Tibial nerve (tissue), 4 donors: ENCODE data around the gene ZSCAN2. TPM values are rescaled to one million over a fixed set of nuclear protein-coding genes. Genes with fewer than 3 reads are reported as not detected.

Experiments used
- DNase-seq, 2 donors: peaks; one replicate each; pipeline ENCODE4 v3.0.0-alpha.2; 2019; ENCODE audit warnings: low spot score in 2 of 2
- H3K27ac ChIP-seq, 4 donors: fragments of 200-600 bp; sonication (generic) in 3 of 4; one replicate each; pipeline ENCODE4 v1.5.1; 2017 to 2019; ENCODE audit warnings: mild to moderate bottlenecking in 1 of 4
- H3K27me3 ChIP-seq, 2 donors: fragments of 200-600 bp; sonication (generic) in 1 of 2; one replicate each; pipeline versions ENCODE4 v1.5.1 to v1.6.0; 2017 to 2019
- H3K36me3 ChIP-seq, 3 donors: fragments of 200-600 bp; sonication (generic); one replicate each; pipeline ENCODE4 v1.5.1; 2018 to 2019
- H3K4me1 ChIP-seq, 4 donors: fragments of 200-600 bp; sonication (generic) in 3 of 4; one replicate each; pipeline ENCODE4 v1.5.1; 2017 to 2019
- H3K4me3 ChIP-seq, 4 donors: fragments of 200-600 bp; sonication (generic) in 3 of 4; one replicate each; pipeline ENCODE4 v1.5.1; 2017 to 2019; ENCODE audit warnings: mild to moderate bottlenecking in 1 of 4, moderate library complexity in 1 of 4
- H3K9me3 ChIP-seq, 4 donors: fragments of 200-600 bp; sonication (generic) in 3 of 4; one replicate each; pipeline ENCODE4 v1.5.1; 2017 to 2019
- EP300 ChIP-seq, 2 donors: sonication (generic); formaldehyde crosslinking; IDR thresholded peaks; one replicate each; pipeline ENCODE4 v1.6.1; 2017; ENCODE audit warnings: antibody characterized with exemption in 2 of 2, mild to moderate bottlenecking in 1 of 2
- POLR2A ChIP-seq, 2 donors: fragments of 450-650 bp; IDR thresholded peaks; one replicate each; pipeline ENCODE4 v1.6.1; 2017; ENCODE audit warnings: antibody characterized with exemption in 2 of 2, mild to moderate bottlenecking in 2 of 2, moderate library complexity in 2 of 2
- WGBS, 2 donors: methylation state at CpG; one replicate each; pipeline ENCODE4 v1.1.5; 2018; 5-methylcytosine and 5-hydroxymethylcytosine counted together
- total RNA-seq, 4 donors: library from RNA; depleted of rRNA; stranded (reverse); fragments of >200 nt; gene quantifications; one replicate each; pipeline ENCODE4 v1.1.0, GENCODE V29; 2016
- TF ChIP-seq, protein P1 (sequence below), 5 experiments: fragments of 200-600 bp in 3 of 5; fragments of 450-650 bp in 2 of 5; sonication (generic) in 3 of 5; IDR thresholded peaks; one replicate each; pipeline ENCODE4 v1.5.1; 2016 to 2019; ENCODE audit warnings: antibody characterized with exemption in 5 of 5, mild to moderate bottlenecking in 3 of 5, moderate library complexity in 2 of 5

The ZSCAN2 gene
- total RNA-seq, 4 donors from 2014 or later = 4.1 to 7.2 (median 5.2) TPM

DNA sequence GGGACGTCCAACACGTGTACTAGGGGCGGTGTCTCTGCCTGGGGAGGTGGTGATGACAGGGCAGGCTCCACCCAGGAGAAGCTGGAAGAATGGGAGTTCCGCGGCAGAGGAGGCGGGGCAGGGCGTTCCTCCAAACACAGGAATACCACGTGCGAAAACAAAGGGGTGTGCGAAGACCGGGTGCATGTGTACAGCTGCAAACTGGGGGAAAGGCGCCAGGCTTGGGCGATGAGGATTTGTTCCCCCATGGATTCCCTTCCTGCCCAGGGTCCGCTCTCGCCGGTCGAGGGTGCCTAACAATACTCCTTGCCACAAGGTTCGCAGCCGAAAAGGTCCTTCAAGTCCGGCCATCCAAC lies 500 bp upstream of the ZSCAN2 start:
- TF ChIP-seq POLR2A (IDR thresholded peaks at IDR 0.05) = no peak
- TF ChIP-seq, protein P1, sequence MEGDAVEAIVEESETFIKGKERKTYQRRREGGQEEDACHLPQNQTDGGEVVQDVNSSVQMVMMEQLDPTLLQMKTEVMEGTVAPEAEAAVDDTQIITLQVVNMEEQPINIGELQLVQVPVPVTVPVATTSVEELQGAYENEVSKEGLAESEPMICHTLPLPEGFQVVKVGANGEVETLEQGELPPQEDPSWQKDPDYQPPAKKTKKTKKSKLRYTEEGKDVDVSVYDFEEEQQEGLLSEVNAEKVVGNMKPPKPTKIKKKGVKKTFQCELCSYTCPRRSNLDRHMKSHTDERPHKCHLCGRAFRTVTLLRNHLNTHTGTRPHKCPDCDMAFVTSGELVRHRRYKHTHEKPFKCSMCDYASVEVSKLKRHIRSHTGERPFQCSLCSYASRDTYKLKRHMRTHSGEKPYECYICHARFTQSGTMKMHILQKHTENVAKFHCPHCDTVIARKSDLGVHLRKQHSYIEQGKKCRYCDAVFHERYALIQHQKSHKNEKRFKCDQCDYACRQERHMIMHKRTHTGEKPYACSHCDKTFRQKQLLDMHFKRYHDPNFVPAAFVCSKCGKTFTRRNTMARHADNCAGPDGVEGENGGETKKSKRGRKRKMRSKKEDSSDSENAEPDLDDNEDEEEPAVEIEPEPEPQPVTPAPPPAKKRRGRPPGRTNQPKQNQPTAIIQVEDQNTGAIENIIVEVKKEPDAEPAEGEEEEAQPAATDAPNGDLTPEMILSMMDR (IDR thresholded peaks at IDR 0.05) = no peak
- no peak for TF ChIP-seq EP300 (IDR thresholded peaks at IDR 0.05)
- peak overlapping the region; percentile 22 to 84 (median 70) for H3K27ac ChIP-seq

DNA sequence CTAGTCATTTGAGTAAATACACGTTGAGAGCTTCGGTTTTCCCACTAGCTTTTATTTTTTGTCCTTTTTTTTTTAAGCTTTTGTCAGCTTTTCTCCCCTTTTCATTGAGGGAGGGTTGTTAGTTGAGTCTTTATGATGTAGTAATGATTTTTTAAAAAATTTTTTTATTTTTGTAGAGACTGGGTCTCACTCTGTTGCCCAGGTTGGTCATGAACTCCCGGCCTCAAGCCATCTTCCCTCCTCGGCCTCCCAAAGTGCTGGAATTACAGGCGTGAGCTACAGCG lies 688 bp downstream of the ZSCAN2 start:
- H3K4me1 ChIP-seq = peaks cover 0 to 41% (median 21%) of the 10 kb centered on the region in 4 donors
- H3K9me3 ChIP-seq = no peaks in the 10 kb centered on the region
- peaks cover 0 to 28% (median 0%) of the 10 kb centered on the region in 3 donors for H3K36me3 ChIP-seq
- WGBS, 2 donors = 19 to 21% methylated on average over 6 of the region's 6 CpGs
- no peak for TF ChIP-seq POLR2A (IDR thresholded peaks at IDR 0.05)
- no peak for TF ChIP-seq EP300 (IDR thresholded peaks at IDR 0.05)
- TF ChIP-seq, protein P1 (IDR thresholded peaks at IDR 0.05) = no peak
- peak overlapping the region in 3 of 4 donors; percentile 65 to 84 (median 76) for H3K27ac ChIP-seq
- no peaks in the 10 kb centered on the region for H3K27me3 ChIP-seq
- peak overlapping the region; percentile 68 to 84 (median 80) for H3K4me3 ChIP-seq
- no peak for DNase-seq

More for the DNA sequence above, 500 bp upstream of the ZSCAN2 start:
- Histone ChIP-seq H3K4me1 (peaks cover 0 to 41% (median 21%) of the 10 kb centered on the region in 4 donors), H3K36me3 (peaks cover 0 to 16% (median 0%) of the 10 kb centered on the region in 3 donors), H3K4me3 (peak overlapping the region; percentile 68 to 84 (median 80)), H3K27me3 (no peaks in the 10 kb centered on the region), H3K9me3 (no peaks in the 10 kb centered on the region)
- 0% methylated on average over 11 to 20 of the region's 20 CpGs for WGBS, 2 donors
- DNase-seq = peak; percentile 75 to 78

DNA sequence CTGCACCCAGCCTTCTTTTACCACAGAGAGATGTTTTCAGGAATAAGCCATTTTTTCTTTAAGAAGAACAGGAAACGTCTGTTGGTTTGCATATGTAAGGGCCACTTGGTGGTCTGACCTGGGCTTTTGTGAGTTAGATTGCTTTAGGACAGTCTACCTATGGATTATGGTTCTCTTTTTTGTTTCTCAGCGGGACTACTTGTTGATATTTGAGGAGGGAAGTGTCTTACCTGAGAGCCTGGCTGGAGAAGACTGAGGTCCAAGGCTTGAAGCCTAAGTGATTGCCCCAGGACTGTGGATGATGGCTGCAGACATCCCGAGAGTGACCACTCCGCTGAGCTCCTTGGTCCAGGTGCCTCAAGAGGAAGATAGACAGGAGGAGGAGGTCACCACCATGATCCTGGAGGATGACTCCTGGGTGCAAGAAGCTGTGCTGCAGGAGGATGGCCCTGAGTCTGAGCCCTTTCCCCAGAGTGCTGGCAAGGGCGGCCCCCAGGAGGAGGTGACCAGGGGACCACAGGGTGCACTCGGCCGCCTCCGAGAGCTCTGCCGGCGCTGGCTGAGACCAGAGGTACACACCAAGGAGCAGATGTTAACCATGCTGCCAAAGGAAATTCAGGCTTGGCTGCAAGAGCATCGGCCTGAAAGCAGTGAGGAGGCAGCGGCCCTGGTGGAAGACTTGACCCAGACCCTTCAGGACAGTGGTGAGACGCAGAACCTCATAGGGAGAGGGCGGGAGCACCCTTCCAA lies 3.0 kb downstream of the ZSCAN2 start:
- WGBS, 2 donors = 88 to 89% methylated on average over 14 of the region's 14 CpGs
- H3K9me3 ChIP-seq = no peaks in the 10 kb centered on the region
- no peak for DNase-seq
- TF ChIP-seq EP300 (IDR thresholded peaks at IDR 0.05) (no peak), POLR2A (IDR thresholded peaks at IDR 0.05) (no peak)
- TF ChIP-seq, protein P1 (IDR thresholded peaks at IDR 0.05) = no peak
- no peaks in the 10 kb centered on the region for H3K27me3 ChIP-seq
- peaks cover 0 to 38% (median 0%) of the 10 kb centered on the region in 3 donors for H3K36me3 ChIP-seq
- H3K4me1 ChIP-seq = peaks cover 0 to 30% (median 12%) of the 10 kb centered on the region in 4 donors
- no peak overlapping the region for H3K27ac ChIP-seq
- no peak overlapping the region for H3K4me3 ChIP-seq

DNA sequence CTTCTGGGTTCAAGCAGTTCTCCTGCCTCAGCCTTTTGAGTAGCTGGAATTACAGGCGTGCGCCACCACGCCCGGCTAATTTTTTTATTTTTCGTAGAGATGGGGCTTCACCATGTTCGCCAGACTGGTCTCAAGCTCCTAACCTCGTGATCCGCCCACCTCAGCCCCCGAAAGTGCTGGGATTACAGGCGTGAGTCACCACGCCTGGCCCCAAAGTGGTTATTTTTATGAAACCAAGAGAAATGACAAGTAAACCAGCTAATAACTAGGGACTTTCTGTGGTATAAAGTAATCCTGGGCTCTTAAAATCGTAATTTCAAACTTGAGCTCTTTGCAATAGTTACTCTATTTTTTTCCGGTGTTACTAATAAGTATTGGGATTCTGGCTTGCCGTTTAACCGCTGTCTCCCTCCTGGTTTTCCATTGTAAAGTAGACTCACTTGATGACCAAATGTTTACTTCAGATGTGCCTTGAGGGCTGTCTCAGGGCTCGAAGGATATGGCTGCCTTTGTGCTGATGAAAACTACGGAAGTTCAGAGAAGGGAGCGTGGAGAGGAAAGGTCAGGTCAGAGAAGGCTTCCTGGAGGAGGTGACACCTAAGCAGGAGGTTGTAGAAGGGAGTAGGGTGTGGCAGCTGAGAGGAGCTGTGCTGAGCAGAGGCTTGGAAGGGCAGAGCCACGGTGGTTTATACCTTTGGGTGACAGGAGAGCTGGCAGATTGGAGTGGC lies 4.2 kb downstream of the ZSCAN2 start:
- Histone ChIP-seq H3K36me3 (peaks cover 0 to 44% (median 0%) of the 10 kb centered on the region in 3 donors), H3K4me3 (no peak overlapping the region), H3K9me3 (no peaks in the 10 kb centered on the region), H3K27me3 (no peaks in the 10 kb centered on the region), H3K4me1 (peaks cover 0 to 18% (median 6%) of the 10 kb centered on the region in 4 donors), H3K27ac (no peak overlapping the region)
- 74 to 83% methylated on average over 19 of the region's 19 CpGs for WGBS, 2 donors
- no peak for TF ChIP-seq EP300 (IDR thresholded peaks at IDR 0.05)
- TF ChIP-seq POLR2A (IDR thresholded peaks at IDR 0.05) = no peak
- TF ChIP-seq, protein P1 (IDR thresholded peaks at IDR 0.05) = no peak
- no peak for DNase-seq

DNA sequence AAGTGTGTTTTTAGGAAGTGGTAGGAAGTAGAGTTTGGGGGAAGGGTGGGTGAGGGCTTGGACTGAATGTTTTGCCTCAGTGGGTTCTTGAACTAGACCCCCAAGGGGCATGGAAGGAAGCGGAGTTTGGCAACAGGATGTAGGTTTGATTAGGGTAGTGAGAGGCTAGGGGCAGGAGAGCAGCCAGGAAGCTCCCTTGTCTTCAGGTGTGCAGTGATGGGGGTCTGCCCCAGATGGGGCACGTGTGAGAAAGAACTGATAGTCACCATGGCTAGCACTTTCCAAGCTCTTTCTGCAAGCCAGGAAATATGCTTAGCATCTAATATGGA lies 4.7 kb downstream of the ZSCAN2 start:
- no peaks in the 10 kb centered on the region for H3K9me3 ChIP-seq
- DNase-seq = no peak
- peaks cover 0 to 46% (median 0%) of the 10 kb centered on the region in 3 donors for H3K36me3 ChIP-seq
- TF ChIP-seq, protein P1 (IDR thresholded peaks at IDR 0.05) = no peak
- no peak for TF ChIP-seq EP300 (IDR thresholded peaks at IDR 0.05)
- no peak for TF ChIP-seq POLR2A (IDR thresholded peaks at IDR 0.05)
- no peaks in the 10 kb centered on the region for H3K27me3 ChIP-seq
- H3K4me1 ChIP-seq = peaks cover 0 to 16% (median 6%) of the 10 kb centered on the region in 4 donors
- H3K4me3 ChIP-seq = no peak overlapping the region
- 56 to 61% methylated on average over 2 of the region's 2 CpGs for WGBS, 2 donors
- H3K27ac ChIP-seq = no peak overlapping the region
